Fibroblast of skin of right quadriceps (primary cell): Measurements from ENCODE around the gene CHRNA7.

Experiments
- DNase-seq: peaks from one replicate; pipeline ENCODE4 v3.0.0-alpha.2; 2013

CHRNA7 gene

GRCh38 chr15:32029862-32030781 is at the start of gene CHRNA7:
Gene CHRNA7, plus strand, starts transcription at chr15:32030515. Its CDS starts 80 bp downstream, at chr15:32030595.
- DNase-seq, result peak; percentile 55

DNA sequence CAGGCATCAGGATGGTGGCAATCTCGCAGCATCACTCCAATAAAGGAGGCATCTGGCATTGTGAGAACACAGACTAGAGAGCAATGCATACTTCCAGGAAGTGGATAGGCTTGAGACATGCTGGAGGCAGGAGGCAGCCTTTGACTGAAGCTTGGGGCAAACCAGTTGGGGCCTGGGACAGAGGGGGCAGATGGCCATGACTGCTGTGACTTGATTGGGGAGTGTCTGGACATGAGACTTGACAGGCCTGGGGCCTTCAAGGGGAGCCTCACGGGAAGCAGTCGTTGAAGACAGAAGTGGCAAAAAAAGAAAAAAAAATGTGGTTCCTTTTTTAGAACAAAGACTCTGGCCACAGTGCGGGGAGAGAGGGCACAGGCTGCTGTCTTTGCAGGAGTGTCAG is 44.7 kb upstream of the CHRNA7 start:
- no peak for DNase-seq

- DNase-seq, result no peak
These were observed 37.3 kb upstream of the CHRNA7 start for GRCh38 chr15:31993062-31993461.

DNA sequence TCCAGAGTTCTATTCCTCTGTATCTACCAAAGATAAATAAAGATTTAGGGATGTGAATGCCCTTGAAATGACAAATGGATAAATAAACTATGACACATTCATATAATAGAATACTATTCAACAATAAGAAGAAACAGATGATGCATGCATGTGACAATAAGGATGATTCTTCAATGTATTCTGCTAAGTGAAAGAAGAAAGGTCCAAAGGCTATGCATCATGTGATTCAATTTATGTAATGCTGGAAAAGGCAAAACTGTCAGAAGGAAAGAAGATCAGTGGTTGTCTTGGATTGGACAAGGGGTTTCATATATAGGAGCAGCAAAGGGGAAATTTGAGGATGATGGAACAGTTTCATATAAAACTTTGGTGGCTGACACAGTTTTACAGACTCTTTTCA is 32.6 kb upstream of the CHRNA7 start:
- no peak for DNase-seq

DNA sequence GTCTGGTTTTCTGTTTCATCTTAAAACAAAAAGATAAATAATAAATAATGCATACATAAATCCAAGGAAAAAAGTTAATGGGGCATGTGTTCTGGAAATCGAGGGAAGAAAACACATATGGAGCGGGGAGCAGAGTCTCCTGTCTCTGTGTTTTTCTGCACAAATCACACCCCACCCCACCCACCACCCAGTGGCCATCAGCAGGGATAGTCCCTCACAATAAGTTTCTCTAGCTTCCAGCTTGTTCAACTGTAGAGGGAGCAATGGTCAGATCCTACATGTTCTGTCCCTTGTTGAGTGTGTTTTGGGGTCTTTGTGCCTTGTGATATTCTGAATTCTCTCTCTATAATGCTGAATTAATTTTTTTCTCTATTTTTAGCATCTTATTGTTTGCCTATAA is 26.8 kb upstream of the CHRNA7 start:
- no peak for DNase-seq

DNA sequence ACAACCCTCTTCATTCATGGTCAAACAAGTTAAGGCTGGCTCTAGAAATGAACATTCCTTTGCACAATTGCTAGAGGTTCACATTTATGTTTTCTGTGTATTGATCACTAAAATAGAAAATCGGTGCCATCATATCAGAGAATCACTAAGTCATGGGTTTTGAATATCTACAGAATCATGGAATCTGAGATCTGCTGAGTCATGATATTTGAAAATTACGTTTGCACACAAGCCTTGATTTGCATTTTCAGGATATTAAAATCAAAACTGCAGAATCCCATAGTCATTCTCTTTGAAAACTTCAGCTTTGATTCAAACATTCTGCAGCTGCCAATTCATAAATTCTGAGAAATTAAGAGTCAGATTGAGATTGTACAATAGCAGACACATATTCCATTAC is 26.1 kb upstream of the CHRNA7 start:
- DNase-seq, result no peak

DNA sequence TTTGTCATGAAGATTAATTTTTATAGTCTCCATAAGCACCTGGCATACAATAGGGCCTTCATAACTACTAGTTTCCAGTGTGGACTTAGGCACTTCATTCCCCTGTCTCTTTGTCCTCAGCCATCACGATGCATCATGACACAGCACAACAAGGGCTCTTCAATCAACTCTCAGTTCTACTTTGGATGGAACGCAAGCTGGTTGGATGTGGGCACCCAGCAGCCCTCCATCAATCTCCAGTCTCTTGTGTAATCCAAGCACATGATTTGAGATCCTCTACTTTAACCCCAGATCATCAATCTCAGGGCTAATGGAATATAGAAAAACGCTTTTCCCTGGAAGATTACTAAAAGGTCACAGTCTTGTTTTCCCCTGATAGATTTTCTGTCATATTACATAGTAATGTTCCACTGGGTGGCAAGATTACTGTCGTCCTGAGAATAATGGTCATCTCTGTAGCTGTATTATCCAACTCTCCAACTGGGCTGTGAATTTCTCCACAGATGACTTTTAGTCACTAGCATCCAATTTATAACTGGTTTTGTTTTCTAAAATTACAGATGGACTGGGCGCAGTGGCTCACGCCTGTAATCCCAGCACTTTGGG is 22.9 kb upstream of the CHRNA7 start:
- no peak for DNase-seq

DNA sequence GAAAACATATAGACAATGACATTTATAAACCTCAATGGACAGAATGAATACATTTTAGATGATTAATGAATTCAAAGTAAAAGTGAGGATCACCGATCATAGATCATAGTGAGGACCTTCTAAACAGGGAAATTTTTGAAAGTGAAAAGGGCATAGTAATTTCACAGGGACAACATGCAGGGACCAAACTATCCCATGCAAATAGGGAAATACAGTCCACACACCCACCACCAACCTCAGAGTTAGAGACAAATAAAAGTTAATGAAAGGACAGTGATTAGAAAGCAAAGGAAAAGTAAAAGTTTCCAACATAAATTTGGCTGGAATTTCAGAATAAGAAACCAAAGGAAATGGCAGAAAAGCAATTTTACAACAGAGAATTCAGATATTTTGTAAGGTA is 15.4 kb upstream of the CHRNA7 start:
- DNase-seq, result no peak

GRCh38 chr15:32020156-32020555 is 10.2 kb upstream of the CHRNA7 start:
- DNase-seq, result no peak

DNA sequence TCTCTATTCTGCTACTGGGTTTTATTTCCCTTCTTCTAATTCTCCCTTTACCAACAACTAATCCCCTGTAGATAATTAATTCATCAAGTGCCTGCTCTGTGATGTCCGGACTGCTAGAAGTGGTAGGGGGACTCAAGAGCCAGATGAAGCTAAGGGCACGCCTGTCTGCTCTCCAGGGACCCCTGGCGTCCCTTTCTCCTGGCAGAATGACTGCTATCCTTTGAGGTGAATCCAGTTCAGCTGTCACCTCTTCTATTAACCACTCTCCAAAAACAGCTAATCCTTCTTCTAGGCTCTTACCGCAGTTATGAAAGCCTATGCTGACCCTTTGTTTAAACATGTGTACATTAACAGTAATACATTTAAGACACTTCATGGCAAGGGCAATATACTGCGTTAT is 1.4 kb upstream of the CHRNA7 start:
- no peak for DNase-seq

DNA sequence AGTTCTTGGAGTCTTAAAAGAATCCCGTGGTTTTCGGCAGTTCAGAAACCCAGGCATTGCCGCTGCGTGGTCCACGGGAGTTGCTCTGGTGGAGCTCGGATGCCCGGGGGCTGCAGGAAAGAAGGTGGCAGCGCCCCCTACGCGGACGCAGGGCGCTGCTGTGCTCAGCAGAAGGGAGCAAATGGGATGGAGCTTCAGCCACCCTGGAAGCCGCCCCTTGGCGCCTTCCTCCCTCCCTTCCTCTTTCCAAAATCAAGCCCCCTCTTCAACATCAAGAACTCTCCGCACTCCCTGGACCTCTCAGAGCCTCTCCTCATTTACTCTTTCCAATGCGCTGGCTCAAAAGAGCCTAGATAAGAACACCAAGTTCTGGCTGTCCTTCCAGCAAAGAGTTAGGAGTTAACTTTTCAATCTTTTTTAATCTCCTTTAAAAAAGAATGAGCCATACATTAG is 880 bp upstream of the CHRNA7 start:
- peak; percentile 9 for DNase-seq

GRCh38 chr15:32030795-32031194 is 480 bp downstream of the CHRNA7 start:
- no peak for DNase-seq

DNA sequence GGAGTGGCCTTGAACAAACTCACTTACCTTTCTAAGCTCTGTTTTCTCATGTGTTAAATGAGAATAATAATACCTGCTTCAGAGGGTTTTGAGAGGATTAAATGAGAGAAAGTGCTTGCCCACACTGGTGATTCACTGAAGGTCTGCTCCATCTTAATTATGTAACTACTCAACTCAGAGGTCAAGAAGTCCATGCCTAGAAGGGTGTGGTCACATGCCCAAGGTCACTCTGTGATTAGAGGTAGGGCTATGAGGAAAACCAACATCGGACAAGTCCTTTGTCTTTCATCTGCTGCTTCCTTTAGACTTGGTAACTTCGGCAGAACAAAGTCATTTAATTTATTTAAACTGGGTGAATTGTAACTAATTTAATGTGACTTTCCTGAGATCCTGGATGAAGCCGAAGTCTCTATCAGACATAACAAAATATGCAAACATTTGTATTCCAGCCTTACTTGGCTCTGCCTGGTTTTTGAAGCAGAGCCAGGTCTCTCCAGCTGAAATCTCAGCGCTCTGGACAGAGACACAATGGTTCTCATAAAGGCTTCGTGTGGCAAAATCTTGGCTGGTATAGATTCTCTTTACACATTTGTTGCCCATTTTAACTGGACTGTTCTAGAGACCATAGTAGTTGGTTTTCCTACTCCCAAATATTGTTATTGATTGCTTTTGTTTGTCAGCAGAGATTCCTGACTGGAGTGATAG is 3.0 kb downstream of the CHRNA7 start:
- no peak for DNase-seq

DNA sequence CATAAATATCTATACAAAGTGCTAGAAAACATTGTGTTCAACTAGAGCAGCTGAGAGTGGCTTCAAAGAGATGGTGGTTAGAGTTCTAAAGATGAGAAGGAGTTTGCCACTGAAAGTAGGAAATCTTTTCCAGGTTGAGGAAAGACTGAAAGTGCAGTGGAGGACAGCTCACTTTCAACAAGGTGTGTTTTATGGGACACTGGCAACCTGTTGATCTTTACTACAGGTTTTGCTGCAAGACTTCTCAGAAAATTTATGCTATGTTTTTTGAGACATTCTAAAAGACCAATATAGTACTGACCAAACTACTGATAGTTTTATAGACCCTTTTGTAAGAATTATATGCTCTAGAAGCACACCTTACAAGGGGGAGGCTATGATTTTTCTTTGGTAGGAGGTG is 3.8 kb downstream of the CHRNA7 start:
- no peak for DNase-seq

DNA sequence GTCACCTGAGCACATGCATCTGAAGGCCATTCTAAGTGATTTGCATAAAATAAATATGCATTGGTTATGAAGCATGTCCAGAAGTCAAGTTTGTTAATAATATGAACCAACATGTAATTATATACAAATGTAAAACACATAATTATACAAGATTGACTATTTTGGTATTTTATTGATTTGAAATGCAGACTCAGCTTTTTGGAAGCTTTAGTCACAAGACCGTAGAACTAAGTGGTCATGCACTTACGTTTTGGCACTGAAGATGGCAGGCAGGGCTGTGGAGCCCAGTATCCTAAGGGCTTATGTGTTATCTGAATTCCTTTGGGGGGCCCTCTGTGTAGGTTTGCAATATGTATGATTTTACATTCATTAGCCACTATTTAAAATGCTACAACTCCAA is 5.0 kb downstream of the CHRNA7 start:
- DNase-seq, result no peak

- DNase-seq, result no peak
These were observed 6.7 kb downstream of the CHRNA7 start for GRCh38 chr15:32036971-32037370.

- no peak for DNase-seq
These were observed 11.0 kb downstream of the CHRNA7 start for GRCh38 chr15:32041294-32041693.

- DNase-seq, result peak; percentile 17
These were observed 12.1 kb downstream of the CHRNA7 start for GRCh38 chr15:32042269-32042972.

- DNase-seq, result no peak
These were observed 23.4 kb downstream of the CHRNA7 start for GRCh38 chr15:32053719-32054118.

GRCh38 chr15:32057876-32058425 is 27.6 kb downstream of the CHRNA7 start:
- DNase-seq, result no peak

- DNase-seq, result no peak
These were observed 30.4 kb downstream of the CHRNA7 start for GRCh38 chr15:32060706-32061105.

DNA sequence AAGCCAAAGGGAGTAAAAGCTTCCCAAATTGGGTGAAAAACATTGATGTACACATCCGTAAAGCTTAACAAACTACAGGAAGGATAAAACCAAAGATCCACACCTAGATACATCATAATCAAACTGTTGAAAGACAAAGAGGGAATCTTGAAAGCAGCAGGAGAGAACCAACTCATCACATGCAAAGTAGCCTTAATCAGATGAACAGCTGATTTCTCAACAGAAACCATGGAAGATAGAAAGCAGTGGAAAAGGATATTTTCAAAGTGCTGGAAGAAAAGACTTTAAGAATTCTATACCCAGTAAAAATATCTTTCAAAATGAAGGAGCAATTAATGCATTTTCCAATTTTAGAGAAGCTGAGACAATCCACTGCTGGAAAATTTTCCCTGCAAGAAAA is 36.8 kb downstream of the CHRNA7 start:
- DNase-seq, result no peak

GRCh38 chr15:32089851-32090359 is 59.6 kb downstream of the CHRNA7 start:
- DNase-seq, result no peak
